Skeletal muscle satellite cell (primary cell): ENCODE data around the gene ID2.

Source experiments
- H3K27me3 ChIP-seq: 2 replicates; pipeline ENCODE4 v1.7.0; 2013; ENCODE audit warnings: low read length; ENCODE audit not compliant: control insufficient read depth, insufficient read depth
- H3K36me3 ChIP-seq: 2 replicates; pipeline ENCODE4 v1.7.0; 2013; ENCODE audit warnings: mild to moderate bottlenecking, control low read depth, low read length; ENCODE audit not compliant: insufficient read depth
- H3K4me1 ChIP-seq: 2 replicates; pipeline ENCODE4 v1.7.0; 2013; ENCODE audit warnings: low read length; ENCODE audit not compliant: control insufficient read depth, insufficient read depth
- H3K4me2 ChIP-seq: 2 replicates; pipeline ENCODE4 v1.7.0; 2013; ENCODE audit warnings: mild to moderate bottlenecking, low read length
- H3K4me3 ChIP-seq: 2 replicates; pipeline ENCODE4 v1.7.0; 2013; ENCODE audit warnings: low read length
- H3K9ac ChIP-seq: 2 replicates; pipeline ENCODE4 v1.7.0; 2013; ENCODE audit warnings: mild to moderate bottlenecking, low read depth, low read length, moderate library complexity
- H3K9me3 ChIP-seq: replicated peaks from 2 replicates; pipeline ENCODE4 v1.7.0; 2013; ENCODE audit warnings: mild to moderate bottlenecking, control low read depth, low read length

The ID2 gene

DNA sequence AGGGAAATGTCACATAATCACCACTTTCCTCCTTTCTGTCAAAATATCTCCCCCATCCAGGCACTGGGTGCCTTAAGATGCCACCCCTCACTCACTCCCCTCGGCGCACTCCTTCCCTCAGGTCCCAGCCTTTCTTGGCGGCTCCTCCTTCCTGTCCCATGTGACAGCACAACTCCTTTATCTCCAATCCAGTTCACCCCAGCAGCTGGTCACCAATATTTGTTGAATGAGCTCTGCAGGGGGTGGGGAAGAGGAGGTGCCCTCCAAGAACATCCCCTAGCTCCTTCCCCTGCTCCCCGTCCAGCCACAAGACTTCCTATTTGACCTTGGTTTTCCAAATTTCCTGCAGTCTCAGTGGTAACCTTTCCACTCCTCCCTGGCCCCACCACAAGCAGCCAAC is 31.6 kb upstream of the ID2 start:
- peaks cover 8% of the 10 kb centered on the region for H3K27me3 ChIP-seq
- H3K9me3 ChIP-seq, result no peaks in the 10 kb centered on the region
- H3K4me2 ChIP-seq, result no peak overlapping the region
- H3K4me3 ChIP-seq, result no peak overlapping the region
- no peak overlapping the region for H3K9ac ChIP-seq
- H3K4me1 ChIP-seq, result no peaks in the 10 kb centered on the region
- H3K36me3 ChIP-seq, result no peaks in the 10 kb centered on the region

GRCh38 chr2:8652774-8653426 is 29.0 kb upstream of the ID2 start:
- no peak overlapping the region for H3K9ac ChIP-seq
- H3K27me3 ChIP-seq, result peaks cover 17% of the 10 kb centered on the region
- no peaks in the 10 kb centered on the region for H3K9me3 ChIP-seq
- no peak overlapping the region for H3K4me2 ChIP-seq
- H3K4me3 ChIP-seq, result no peak overlapping the region
- H3K36me3 ChIP-seq, result no peaks in the 10 kb centered on the region
- H3K4me1 ChIP-seq, result no peaks in the 10 kb centered on the region

- Histone ChIP-seq H3K27me3 (peaks cover 17% of the 10 kb centered on the region), H3K4me2 (no peak overlapping the region), H3K9me3 (no peaks in the 10 kb centered on the region), H3K4me1 (no peaks in the 10 kb centered on the region), H3K9ac (no peak overlapping the region), H3K36me3 (no peaks in the 10 kb centered on the region), H3K4me3 (no peak overlapping the region)
Measured at GRCh38 chr2:8653485-8653884, 28.4 kb upstream of the ID2 start.

GRCh38 chr2:8654041-8654440 is 27.8 kb upstream of the ID2 start:
- H3K4me1 ChIP-seq, result no peaks in the 10 kb centered on the region
- no peaks in the 10 kb centered on the region for H3K36me3 ChIP-seq
- H3K9me3 ChIP-seq, result no peaks in the 10 kb centered on the region
- no peak overlapping the region for H3K4me2 ChIP-seq
- H3K4me3 ChIP-seq, result no peak overlapping the region
- H3K9ac ChIP-seq, result no peak overlapping the region
- peaks cover 17% of the 10 kb centered on the region for H3K27me3 ChIP-seq

GRCh38 chr2:8654483-8654882 is 27.4 kb upstream of the ID2 start:
- H3K4me1 ChIP-seq, result no peaks in the 10 kb centered on the region
- peaks cover 17% of the 10 kb centered on the region for H3K27me3 ChIP-seq
- H3K9me3 ChIP-seq, result no peaks in the 10 kb centered on the region
- no peaks in the 10 kb centered on the region for H3K36me3 ChIP-seq
- H3K4me2 ChIP-seq, result no peak overlapping the region
- H3K4me3 ChIP-seq, result no peak overlapping the region
- no peak overlapping the region for H3K9ac ChIP-seq

GRCh38 chr2:8656160-8656641 is 25.7 kb upstream of the ID2 start:
- no peaks in the 10 kb centered on the region for H3K9me3 ChIP-seq
- H3K4me1 ChIP-seq, result no peaks in the 10 kb centered on the region
- H3K27me3 ChIP-seq, result peaks cover 17% of the 10 kb centered on the region
- no peak overlapping the region for H3K4me2 ChIP-seq
- H3K36me3 ChIP-seq, result no peaks in the 10 kb centered on the region
- no peak overlapping the region for H3K4me3 ChIP-seq
- no peak overlapping the region for H3K9ac ChIP-seq

DNA sequence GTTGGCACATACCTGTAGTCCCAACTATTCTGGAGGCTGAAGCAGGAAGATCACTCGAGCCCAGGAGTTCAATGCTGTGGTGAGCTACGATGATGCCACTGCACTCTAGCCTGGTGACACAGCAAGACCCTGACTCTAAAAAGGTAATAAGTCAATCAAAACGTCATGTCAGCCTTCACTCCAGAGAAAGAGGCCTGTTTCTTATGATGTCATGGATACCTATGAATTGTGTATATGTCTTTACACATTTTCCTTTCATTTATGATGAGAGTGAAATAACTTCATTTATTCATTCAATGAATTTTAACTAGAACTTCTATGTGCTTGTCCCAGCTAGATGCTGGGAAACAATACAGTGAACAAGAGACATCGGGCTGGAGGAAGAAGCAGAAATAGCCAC is 25.0 kb upstream of the ID2 start:
- Histone ChIP-seq H3K4me3 (no peak overlapping the region), H3K36me3 (no peaks in the 10 kb centered on the region), H3K27me3 (peaks cover 17% of the 10 kb centered on the region), H3K4me1 (peaks cover 6% of the 10 kb centered on the region), H3K9me3 (no peaks in the 10 kb centered on the region), H3K9ac (no peak overlapping the region), H3K4me2 (no peak overlapping the region)

DNA sequence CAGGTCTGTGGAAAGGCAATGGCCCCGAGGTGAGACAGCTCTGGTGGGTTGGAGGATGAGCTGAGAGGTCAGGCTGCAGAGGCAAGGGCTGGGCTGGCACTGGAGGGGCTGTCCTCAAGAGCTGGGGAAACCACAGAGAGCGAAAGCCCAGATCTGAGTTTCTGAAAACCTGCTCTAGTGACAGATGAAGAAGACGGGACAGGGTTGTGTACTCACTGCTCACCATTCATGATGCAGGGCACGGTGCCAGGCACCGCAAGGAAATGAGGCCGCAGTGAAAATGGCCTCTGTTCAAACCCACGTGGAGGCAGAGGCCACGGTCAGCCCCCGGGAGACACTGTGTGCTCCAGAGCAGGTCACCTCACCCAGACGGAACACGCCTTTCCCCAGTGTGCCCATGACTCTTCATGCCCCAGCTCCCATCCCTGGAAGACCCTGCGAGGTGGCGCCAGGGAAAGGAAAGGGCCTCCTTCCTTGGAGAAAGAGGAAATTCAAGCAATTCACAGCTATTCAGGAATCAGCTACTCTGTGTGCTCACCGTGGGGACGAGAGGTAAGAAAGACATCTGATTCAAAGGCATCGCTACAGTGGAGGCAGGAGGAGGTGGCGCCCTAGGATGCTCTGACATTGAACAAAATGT is 24.3 kb upstream of the ID2 start:
- Histone ChIP-seq H3K9ac (no peak overlapping the region), H3K4me3 (no peak overlapping the region), H3K36me3 (no peaks in the 10 kb centered on the region), H3K9me3 (no peaks in the 10 kb centered on the region), H3K4me2 (no peak overlapping the region), H3K4me1 (peaks cover 13% of the 10 kb centered on the region), H3K27me3 (peaks cover 17% of the 10 kb centered on the region)

DNA sequence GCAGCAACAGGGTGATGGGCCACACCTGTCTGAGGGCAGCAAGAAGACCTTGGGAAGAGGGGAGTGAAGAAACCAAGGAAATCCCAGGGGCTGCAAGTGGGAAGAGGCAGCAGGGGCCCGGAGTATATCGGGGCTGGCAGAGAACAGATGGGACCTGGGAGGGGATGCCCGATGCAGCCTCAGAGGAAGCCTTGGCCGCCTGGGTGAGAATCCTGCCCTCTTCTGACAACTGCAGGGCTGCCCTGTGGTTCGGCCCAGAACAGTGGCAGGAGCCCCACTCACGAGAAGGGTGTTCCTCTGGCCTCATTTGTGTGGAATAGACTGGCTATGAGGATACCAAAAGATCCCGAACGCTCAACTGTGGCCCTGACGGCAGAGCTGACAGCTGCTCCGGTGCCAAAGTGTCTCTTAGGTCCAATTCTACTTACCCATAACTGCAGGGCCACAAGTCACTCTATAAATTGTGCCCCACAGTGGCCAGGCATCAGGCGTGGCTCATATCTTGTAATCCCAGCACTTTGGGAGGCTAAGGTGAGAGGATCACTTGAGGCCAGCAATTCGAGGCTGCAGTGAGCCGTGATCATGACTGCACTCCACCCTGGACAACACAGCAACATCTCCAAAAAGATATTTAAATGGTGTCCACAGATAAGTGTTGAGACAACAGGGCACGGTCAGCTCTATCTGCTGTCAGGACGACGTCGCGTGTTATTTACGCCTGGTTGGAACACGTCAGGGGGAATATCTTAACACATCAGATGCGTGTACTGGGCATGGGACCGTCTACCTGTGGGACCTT is 23.6 kb upstream of the ID2 start:
- H3K36me3 ChIP-seq, result no peaks in the 10 kb centered on the region
- no peak overlapping the region for H3K4me2 ChIP-seq
- H3K9ac ChIP-seq, result no peak overlapping the region
- no peaks in the 10 kb centered on the region for H3K9me3 ChIP-seq
- H3K4me1 ChIP-seq, result peaks cover 17% of the 10 kb centered on the region
- H3K27me3 ChIP-seq, result peaks cover 17% of the 10 kb centered on the region
- no peak overlapping the region for H3K4me3 ChIP-seq

- Histone ChIP-seq H3K9ac (no peak overlapping the region), H3K9me3 (no peaks in the 10 kb centered on the region), H3K36me3 (no peaks in the 10 kb centered on the region), H3K4me2 (no peak overlapping the region), H3K4me1 (peaks cover 17% of the 10 kb centered on the region), H3K4me3 (no peak overlapping the region), H3K27me3 (peaks cover 13% of the 10 kb centered on the region)
Measured at GRCh38 chr2:8659092-8659734, 22.6 kb upstream of the ID2 start.

DNA sequence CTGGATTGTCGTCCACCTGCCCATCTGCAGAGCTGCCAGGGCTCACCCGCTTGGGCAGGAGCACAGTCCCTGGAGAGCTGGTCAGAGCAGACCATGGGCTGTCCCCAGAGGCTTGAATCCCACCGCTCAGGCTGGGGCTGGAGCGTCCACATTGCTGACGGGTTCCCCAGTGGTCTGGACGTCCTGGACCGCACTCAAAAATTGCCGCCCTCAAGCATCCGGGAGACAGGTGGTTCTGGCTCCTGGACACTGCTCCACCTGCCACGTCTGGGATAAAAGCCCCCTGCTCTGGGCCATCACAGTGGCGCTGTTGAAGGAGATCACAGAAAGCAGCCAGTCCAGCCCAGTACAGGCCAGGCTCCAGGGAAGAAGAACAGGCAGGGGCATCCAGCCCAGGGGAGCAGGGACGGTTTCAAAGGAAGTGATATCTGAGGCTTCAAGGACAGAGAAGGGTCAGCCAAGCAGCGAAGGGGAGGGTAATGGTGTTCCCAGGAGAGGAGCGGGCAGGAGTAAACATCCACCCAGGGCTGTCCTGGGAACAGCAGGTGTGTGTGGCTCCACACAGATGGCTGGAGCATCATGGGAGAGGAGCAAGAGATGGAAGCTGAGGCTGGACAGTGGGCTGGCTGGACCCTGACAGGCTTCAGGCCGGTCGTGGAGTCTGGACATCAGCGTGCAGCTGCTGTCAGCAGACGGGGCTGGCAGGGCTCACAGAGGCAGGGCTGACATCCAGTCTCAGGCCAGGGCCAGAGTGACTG is 21.9 kb upstream of the ID2 start:
- Histone ChIP-seq H3K36me3 (no peaks in the 10 kb centered on the region), H3K9me3 (no peaks in the 10 kb centered on the region), H3K27me3 (peaks cover 12% of the 10 kb centered on the region), H3K4me2 (no peak overlapping the region), H3K9ac (no peak overlapping the region), H3K4me1 (peaks cover 17% of the 10 kb centered on the region), H3K4me3 (no peak overlapping the region)
